Motor neuron (in vitro differentiated cells): ENCODE results near the gene ARFGAP3. TPM values are rescaled to one million over a fixed set of nuclear protein-coding genes. Genes with fewer than 3 reads are reported as not detected.

Experiments used
- ATAC-seq, 8 experiments: fragments of 200-7000 bp; cut with Tn5 transposase; replicated peaks in 6 of 8; 2 replicates each; pipeline ENCODE4 v1.8.0; 2021; ENCODE audit warnings: mild to moderate bottlenecking in 8 of 8, moderate library complexity in 8 of 8
- H3K27ac ChIP-seq, 2 donors: fragments of 250-450 bp; sonication (Bioruptor Pico); 2 replicates each; pipeline ENCODE4 v1.9.0; 2021; ENCODE audit warnings: antibody characterized with exemption in 2 of 2, mild to moderate bottlenecking in 2 of 2, moderate library complexity in 1 of 2
- H3K4me1 ChIP-seq, 2 donors: fragments of 250-450 bp; sonication (Bioruptor Pico); replicated peaks in 1 of 2; 2 replicates each; pipeline ENCODE4 v1.6.1; 2021; ENCODE audit warnings: antibody characterized with exemption in 2 of 2, mild to moderate bottlenecking in 2 of 2, moderate library complexity in 1 of 2
- H3K4me3 ChIP-seq, 5 donors: fragments of 250-450 bp; sonication (Bioruptor Pico); 2 replicates each; pipeline ENCODE4 v1.9.0; 2021; ENCODE audit warnings: antibody characterized with exemption in 5 of 5, mild to moderate bottlenecking in 5 of 5, moderate library complexity in 4 of 5
- WGBS, 10 experiments: fragments of 450-650 bp; shearing (Covaris generic); methylation state at CpG; one replicate each; pipeline ENCODE4 v1.0.0; 2022; 5-methylcytosine and 5-hydroxymethylcytosine counted together
- in situ Hi-C, 9 experiments: fragments of 400-800 bp; cut with MboI; loops; one replicate each; pipeline ENCODE4 v1.15.0; 2021; ENCODE audit warnings: low sequenced_read_pairs in 9 of 9, low pct_unique_long_range_greater_than_20kb in 2 of 9; ENCODE audit not compliant: unreplicated experiment in 9 of 9
- total RNA-seq, 8 experiments: library from RNA; unstranded; fragments of 300-600 nt; gene quantifications; 2 replicates each; pipeline versions ENCODE4 v1.2.3 to v1.2.4, GENCODE V29; 2022

The ARFGAP3 gene
- total RNA-seq, 8 experiments from 2014 or later = 22.3 to 64.2 (median 39.2) TPM

DNA sequence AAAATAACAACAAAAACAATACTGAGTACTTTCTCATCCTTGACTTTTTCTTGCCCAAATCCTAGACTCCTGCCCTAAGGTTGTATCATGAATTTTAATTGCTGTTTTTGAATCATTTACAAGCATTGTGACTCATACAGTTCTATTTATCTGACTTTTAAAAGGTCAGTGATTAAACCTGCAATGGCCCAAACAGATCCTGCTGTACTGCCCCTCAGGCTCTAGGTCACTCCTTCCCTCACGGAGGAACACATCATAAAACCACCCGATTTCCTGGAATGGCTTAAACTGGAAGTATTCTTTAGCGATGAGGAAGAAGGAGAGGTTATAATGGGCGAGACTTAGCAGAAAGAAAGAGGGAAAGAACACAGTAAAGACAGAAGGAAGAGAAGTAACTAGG, 12.3 kb downstream of the ARFGAP3 start:
- no peak overlapping the region for H3K27ac ChIP-seq
- ATAC-seq = peak in 3 of 8 experiments; percentile 79 to 95 (median 93)
- H3K4me3 ChIP-seq = no peak overlapping the region
- H3K4me1 ChIP-seq = no peaks in the 10 kb centered on the region
- in situ Hi-C loops = no loop called here
- WGBS, 10 experiments = 40 to 100% (median 73%) methylated on average over 2 to 4 of the region's 4 CpGs; no CpG with 5 or more reads in 2 of the 10 experiments

DNA sequence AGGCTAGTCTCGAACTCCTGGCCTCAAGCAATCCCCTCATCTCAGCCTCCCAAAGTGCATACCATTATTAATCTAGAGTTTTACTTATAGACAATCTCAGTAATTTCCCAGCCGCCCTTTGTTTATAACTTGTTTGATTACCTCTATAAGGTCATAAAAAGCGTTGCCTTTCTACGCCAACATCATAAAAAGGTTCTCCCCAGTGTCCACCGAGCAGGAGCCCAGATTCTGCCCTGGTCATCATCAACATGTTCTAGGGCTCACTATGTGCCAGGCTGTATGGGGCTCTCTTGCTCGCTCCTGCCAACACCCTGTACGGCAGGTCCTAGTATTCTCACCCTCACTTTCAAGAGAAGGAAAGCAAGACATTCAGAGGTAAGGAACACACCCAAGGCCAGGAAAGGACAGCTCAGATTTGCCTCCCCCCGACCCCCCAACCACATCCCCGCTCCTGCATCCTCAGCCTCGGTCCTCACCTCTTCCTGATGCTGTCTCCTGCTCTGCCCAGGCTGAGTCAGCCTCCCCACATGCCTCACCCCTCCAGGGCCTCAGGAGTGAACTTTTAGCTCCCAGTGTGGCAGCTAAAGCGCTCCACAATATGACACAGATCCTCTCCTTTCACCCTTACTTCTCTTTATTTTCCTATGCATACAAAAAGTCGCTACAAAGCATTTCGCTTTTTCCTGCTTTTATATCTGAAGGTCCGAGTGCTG, 14.3 kb downstream of the ARFGAP3 start:
- Histone ChIP-seq H3K27ac (no peak overlapping the region), H3K4me3 (no peak overlapping the region), H3K4me1 (no peaks in the 10 kb centered on the region)
- in situ Hi-C loops = no loop called here
- 88 to 100% (median 97%) methylated on average over 3 to 11 of the region's 14 CpGs; no CpG with 5 or more reads in 1 of the 10 experiments for WGBS, 10 experiments
- peak in 1 of 8 experiments; percentile 10 for ATAC-seq

- Histone ChIP-seq H3K27ac (no peak overlapping the region), H3K4me3 (no peak overlapping the region), H3K4me1 (no peaks in the 10 kb centered on the region)
- 10 to 95% (median 77%) methylated on average over 2 to 3 of the region's 3 CpGs; no CpG with 5 or more reads in 1 of the 10 experiments for WGBS, 10 experiments
- ATAC-seq = no peak
- in situ Hi-C loops = no loop called here
These were observed 15.6 kb downstream of the ARFGAP3 start for GRCh38 chr22:42841444-42841843.

DNA sequence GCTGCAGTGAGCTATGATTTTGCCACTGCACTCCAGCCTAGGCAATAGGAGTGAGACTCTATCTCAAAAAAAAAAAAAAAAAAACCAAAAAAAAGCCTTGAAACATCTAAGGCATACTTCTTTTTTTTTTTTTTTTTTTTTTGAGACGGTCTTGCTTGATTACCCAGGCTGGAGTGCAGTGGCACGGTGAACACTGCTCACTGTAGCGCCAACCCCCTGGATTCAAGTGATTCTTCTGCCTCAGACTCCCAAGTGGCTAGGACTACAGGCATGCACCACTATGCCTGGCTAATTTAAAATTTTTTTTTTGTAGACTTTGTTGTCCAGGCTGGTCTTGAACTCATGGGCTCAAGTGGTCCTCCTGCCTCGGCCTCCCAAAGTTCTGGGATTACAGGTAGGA, 19.5 kb downstream of the ARFGAP3 start:
- H3K27ac ChIP-seq = no peak overlapping the region
- H3K4me1 ChIP-seq = no peaks in the 10 kb centered on the region
- 33 to 100% (median 90%) methylated on average over 1 to 3 of the region's 4 CpGs; no CpG with 5 or more reads in 5 of the 10 experiments for WGBS, 10 experiments
- in situ Hi-C loops = no loop called here
- no peak for ATAC-seq
- H3K4me3 ChIP-seq = no peak overlapping the region

DNA sequence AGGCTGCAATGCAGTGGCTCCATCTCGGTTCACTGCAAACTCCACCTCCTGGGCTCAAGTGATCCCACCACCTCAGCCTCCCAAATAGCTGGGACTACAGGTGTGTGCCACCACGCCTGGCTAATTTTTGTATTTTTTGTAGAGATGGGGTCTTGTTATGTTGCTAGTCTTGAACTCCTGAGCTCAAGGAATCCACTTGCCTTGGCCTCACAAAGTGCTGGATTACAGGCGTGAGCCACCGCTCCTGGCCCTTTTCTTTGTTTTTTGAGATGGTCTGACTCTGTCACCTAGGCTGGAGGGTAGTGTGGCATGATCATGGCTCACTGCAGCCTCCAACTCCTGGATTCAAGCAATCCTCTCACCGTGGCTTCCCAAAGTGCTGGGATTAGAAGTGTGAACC, 21.0 kb downstream of the ARFGAP3 start:
- no peak for ATAC-seq
- in situ Hi-C loops = no loop called here
- Histone ChIP-seq H3K4me3 (no peak overlapping the region), H3K27ac (no peak overlapping the region), H3K4me1 (no peaks in the 10 kb centered on the region)
- 88 to 100% (median 97%) methylated on average over 1 to 5 of the region's 5 CpGs; no CpG with 5 or more reads in 2 of the 10 experiments for WGBS, 10 experiments

DNA sequence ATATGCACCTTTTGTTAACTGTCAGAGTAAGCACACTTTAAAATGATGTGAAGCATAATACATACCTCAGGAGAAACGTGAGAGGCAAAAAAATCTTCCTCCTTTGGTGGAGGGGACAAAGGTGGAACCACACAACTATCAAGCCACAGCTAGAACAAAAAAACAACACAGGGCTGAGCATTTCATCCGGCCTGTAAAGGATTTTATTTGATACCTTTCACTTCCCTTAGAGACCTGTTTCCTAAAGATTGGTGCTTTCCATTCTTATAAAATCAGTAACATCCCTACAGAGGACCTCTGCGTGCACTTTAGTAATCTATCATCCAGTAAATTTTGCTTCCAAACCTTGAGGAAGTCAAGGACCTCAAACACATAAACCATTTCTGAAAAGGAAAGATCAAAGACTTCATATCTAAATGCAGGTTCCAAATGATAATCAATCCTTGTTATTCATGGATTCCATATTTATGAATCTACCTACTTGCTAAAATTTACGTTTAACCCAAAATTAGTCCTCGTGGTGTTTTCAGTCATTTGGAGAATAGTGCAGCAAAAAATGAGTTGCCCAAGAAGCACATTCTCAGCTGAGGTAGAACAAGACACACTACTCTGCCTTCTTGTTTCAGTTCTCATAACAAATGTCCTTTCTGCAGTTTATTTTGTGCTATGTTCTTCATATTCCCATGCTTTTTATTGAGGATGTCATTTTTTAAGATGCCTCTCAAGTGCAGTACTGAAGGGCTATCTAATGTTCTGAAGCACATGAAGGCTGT, 22.7 kb downstream of the ARFGAP3 start:
- Histone ChIP-seq H3K4me3 (no peak overlapping the region), H3K4me1 (no peaks in the 10 kb centered on the region), H3K27ac (no peak overlapping the region)
- WGBS, 10 experiments = 35 to 100% (median 90%) methylated on average over 2 to 5 of the region's 5 CpGs
- ATAC-seq = no peak
- in situ Hi-C loops = no loop called here

DNA sequence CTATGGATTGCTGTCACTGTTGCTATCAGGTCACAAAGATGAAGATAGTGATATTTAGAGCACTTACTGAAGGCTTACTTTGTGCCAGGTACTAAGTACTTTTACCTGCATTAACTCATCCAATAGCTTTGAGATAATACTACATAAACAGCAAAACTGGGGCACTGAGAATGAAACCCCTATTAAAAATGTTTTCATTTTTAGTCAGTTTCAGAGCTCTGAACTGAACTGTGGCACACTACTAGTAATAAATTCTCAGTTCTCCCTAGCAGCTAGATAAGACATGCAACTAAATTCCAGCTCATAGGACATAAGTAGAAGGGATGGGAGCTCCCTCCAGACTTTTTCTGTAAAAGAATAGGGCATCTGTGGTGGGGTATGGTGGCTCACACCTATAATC, 24.0 kb downstream of the ARFGAP3 start:
- in situ Hi-C loops = no loop called here
- Histone ChIP-seq H3K4me1 (no peaks in the 10 kb centered on the region), H3K27ac (no peak overlapping the region), H3K4me3 (no peak overlapping the region)
- no peak for ATAC-seq

DNA sequence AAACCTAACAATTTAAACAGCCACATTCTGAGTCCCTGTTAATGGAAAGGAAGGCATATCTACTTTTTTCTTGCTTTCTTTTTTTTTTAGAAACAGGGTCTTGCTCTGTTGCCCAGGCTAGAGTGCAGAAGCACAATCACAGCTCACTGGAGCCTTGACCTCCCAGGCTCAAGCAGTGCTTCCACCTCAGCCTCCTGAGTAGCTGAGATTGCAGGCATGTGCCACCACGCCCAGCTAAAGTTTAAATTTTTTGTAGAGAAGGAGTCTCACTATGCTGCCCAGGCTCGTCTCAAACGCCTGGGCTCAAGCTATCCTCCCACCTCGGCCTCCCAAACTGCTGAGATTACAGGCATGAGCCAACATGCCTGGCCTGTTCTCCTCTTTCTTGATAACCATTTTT, 25.4 kb downstream of the ARFGAP3 start:
- H3K27ac ChIP-seq = no peak overlapping the region
- H3K4me1 ChIP-seq = no peaks in the 10 kb centered on the region
- WGBS, 10 experiments = 71 to 100% (median 99%) methylated on average over 2 to 4 of the region's 4 CpGs; no CpG with 5 or more reads in 4 of the 10 experiments
- no peak overlapping the region for H3K4me3 ChIP-seq
- ATAC-seq = no peak
- in situ Hi-C loops = no loop called here

- Histone ChIP-seq H3K27ac (no peak overlapping the region), H3K4me3 (no peak overlapping the region), H3K4me1 (no peaks in the 10 kb centered on the region)
- in situ Hi-C loops = no loop called here
- 83 to 100% (median 98%) methylated on average over 2 to 5 of the region's 5 CpGs; no CpG with 5 or more reads in 4 of the 10 experiments for WGBS, 10 experiments
- ATAC-seq = no peak
These were observed 26.9 kb downstream of the ARFGAP3 start for GRCh38 chr22:42830161-42830560.

- ATAC-seq = peak in 3 of 8 experiments; percentile 19 to 78 (median 48)
- WGBS, 10 experiments = 4 to 92% (median 66%) methylated on average over 1 to 3 of the region's 3 CpGs
- no peak overlapping the region for H3K27ac ChIP-seq
- H3K4me3 ChIP-seq = no peak overlapping the region
- H3K4me1 ChIP-seq = no peaks in the 10 kb centered on the region
- in situ Hi-C loops = no loop called here
These were observed 27.8 kb downstream of the ARFGAP3 start for GRCh38 chr22:42829302-42829701.

- in situ Hi-C loops = no loop called here
- H3K4me1 ChIP-seq = no peaks in the 10 kb centered on the region
These were observed 31.3 kb downstream of the ARFGAP3 start for GRCh38 chr22:42825796-42826195.

GRCh38 chr22:42821386-42821785, 35.7 kb downstream of the ARFGAP3 start:
- Histone ChIP-seq H3K27ac (no peak overlapping the region), H3K4me3 (no peak overlapping the region), H3K4me1 (no peaks in the 10 kb centered on the region)
- in situ Hi-C loops = no loop called here
- WGBS, 10 experiments = 80 to 100% (median 100%) methylated on average over 1 to 3 of the region's 3 CpGs; no CpG with 5 or more reads in 1 of the 10 experiments
- no peak for ATAC-seq

More at GRCh38 chr22:42825796-42826195, 31.3 kb downstream of the ARFGAP3 start:
- 40 to 100% (median 92%) methylated on average over 1 to 3 of the region's 3 CpGs for WGBS, 10 experiments
- no peak overlapping the region for H3K4me3 ChIP-seq
- H3K27ac ChIP-seq = no peak overlapping the region
- no peak for ATAC-seq

DNA sequence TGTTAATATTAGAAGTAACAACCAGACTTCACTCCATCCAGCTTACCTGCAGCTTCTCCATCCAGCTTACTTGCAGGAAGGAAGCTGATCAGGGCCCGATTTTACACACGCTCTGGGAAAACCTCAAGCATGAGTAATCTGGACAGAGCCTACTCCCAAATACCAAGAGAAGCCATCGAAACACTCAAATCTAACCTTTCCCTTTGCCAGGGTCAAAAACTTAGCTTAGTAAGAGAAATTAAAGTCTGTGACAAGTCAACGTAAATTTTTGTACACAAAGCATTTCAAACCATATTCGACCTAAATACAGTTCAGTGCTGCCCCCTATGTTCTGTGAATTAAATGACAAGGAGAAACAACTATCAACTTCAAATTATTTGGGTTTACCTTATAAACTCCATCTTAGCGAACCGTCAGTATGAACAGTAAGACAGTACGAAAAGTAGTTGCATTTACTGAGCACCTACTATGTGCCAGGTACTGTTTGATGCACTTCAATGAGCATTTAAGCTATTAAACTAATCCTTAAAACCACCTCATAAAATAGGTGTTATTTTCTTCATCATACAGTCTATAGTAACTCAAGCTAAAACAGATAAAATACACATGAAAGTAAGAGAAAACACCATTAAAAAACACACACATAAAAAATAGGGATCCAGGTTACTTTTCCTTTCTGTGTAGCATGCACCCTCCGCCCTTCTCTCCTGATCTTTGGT, 36.9 kb downstream of the ARFGAP3 start:
- no peak overlapping the region for H3K4me3 ChIP-seq
- in situ Hi-C loops = no loop called here
- ATAC-seq = peak in 1 of 8 experiments; percentile 45
- 16 to 92% (median 60%) methylated on average over 2 to 9 of the region's 9 CpGs; no CpG with 5 or more reads in 1 of the 10 experiments for WGBS, 10 experiments
- no peaks in the 10 kb centered on the region for H3K4me1 ChIP-seq
- no peak overlapping the region for H3K27ac ChIP-seq
